Measurements from ENCODE around the gene ZSWIM7.

ZSWIM7 gene, protein sequence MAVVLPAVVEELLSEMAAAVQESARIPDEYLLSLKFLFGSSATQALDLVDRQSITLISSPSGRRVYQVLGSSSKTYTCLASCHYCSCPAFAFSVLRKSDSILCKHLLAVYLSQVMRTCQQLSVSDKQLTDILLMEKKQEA
- 9.7 to 15.9 (median 14.0) reads per million in 4 donors for total RNA-seq

DNA sequence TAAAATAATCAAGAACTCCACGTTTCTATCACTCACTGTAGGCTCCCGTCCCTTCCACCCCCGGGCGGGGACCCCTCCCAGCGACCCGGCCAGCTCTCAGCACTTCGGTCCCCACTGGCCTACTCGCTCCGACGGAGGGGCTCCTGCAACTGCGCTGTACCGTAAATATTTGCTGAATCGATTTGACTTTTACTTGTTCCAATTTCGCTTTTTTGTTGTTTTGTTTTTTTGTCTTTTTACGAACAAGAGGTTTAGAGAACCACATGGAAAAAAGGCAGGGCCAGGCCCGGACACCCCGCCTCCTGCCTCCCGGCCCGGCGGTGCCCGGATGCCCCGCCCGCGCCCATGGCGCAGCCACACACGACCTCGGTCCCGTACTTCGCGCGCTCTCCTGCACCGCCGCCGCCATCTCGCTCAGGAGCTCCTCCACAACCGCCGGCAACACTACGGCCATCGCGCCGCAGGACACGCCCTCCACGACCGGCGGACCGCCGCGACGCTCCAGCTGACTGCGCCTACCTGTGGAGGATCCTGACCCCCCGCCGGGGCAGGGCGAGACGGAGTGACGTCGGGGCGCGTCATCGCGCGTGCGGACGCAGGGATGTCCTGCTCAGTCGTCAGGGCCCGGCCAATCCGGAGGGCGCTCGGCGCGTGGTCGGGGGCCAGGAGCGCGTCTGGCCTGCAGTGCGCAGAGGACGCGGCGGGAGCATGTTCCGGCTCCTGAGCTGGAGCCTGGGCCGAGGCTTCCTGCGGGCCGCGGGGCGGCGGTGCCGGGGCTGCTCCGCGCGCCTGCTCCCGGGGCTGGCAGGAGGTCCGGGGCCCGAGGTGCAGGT, at the start of gene ZSWIM7, which contains the start of gene TTC19:
Gene ZSWIM7 (minus strand): TSS at position 564 of the 833 bp plus-strand sequence. CDS start 110 bp downstream, at position 454.
Gene TTC19 (plus strand): TSS at position 684 of the 833 bp plus-strand sequence. CDS start 25 bp downstream, at position 709.
- peak; percentile 78 to 97 (median 87) for DNase-seq

DNA sequence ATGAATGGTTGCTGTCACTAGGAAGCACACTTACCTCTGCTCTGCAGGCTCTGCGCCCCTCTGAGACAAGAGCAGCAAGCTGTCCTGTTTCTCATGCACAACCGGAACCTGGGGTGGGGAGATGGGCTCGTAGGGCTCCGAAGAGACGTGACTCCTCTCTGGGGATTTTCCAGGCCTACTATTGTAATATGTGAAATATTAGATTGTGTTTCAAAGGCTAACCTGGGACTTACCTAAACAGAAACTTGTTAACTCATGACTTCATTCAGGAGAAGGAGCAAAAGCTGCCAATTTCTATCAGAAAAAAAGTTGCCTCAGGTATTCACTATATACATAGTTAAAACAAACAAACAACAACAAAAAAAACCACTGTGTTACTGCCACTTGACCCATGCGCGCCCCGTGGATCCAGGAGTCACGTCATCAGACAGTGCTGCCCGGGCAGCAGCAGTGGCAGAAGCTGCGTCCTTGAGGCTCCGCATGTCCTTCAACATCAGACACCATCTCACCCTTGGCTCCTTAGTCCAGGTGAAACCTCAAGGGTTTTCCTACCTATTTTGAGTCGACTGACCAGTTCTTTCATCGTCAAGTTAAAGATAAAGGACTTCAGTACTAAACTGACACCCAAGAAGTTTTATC, 49.4 kb upstream of the ZSWIM7 start:
- no peak for DNase-seq

DNA sequence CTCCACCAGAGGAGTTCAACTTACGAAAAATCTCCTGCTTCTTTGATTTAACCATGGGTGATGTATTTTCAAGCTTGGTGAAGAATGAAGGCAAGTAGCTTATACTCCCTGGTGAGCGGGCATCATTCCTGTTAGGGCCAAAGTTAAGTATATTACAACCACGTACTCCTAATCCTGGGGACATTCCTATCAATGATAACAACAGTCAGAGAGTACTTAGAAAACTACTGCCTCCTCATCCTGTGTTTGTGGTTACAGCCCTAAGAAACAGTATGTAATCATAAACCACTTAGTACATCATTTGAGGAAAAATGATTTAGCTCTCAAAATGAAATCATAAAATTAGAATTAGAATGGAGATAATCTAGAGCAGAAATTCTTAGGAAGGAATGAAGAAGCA, 47.5 kb upstream of the ZSWIM7 start:
- no peak for DNase-seq

DNA sequence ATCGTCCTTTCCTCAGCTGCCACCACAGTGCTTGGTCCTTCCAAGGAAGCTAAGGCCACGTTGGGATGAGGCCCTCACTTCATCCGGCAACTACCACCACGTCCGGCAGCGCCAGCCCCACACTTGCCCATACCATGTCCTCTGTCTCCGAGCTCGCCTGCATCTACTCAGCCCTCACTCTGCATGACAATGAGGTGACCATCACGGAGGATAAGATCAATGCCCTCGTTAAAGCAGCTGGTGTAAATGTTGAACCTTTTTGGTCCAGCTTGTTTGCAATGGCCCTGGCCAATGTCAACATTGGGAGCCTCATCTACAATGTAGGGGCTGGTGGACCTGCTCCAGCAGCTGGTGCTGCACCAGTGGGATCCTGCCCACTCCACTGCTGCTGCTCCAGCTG, 45.0 kb upstream of the ZSWIM7 start:
- DNase-seq = no peak

DNA sequence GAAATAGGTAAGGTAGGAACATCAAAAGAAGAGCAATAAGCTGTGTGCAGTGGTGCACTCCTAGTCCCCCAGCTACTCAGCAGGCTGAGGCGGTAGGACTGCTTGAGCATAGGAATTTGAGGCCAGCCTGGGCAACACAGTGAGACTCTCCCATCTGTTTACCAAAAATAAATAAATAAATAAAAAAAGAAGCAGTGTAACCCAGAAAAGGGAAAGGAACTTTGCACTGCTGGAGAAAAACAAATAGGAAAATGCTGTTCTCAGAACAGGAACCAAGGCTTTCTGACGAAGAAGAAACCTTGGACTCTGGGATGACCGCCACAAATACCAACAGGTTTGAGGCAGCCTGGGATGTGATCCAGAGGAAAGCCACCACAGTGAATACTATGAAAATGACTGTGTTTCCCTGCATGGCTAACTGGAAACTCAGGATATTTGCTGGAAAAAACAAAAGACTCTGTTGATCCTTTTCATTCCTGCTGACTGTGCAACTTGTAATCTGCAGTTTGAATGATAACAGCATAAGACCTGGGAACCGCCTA, 41.3 kb upstream of the ZSWIM7 start:
- no peak for DNase-seq

DNA sequence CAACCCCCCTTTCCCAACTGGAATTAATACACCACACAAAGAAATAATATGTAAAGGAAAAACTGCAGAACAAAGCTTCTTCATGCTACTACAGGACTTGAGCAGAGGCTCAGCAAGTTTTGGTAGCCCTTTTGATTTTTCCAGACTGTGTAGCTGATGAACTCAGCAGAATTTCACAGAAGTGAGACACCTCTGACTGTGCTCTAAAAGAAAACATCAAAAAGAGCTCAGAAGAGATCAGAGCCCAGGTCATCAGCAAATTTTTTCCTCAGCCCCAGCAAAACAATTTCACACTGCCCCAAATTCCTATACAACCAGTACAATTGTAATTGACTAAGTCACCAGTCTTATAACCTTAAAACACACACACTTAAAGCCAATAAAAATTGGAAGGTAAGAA, 38.1 kb upstream of the ZSWIM7 start:
- DNase-seq = no peak

DNA sequence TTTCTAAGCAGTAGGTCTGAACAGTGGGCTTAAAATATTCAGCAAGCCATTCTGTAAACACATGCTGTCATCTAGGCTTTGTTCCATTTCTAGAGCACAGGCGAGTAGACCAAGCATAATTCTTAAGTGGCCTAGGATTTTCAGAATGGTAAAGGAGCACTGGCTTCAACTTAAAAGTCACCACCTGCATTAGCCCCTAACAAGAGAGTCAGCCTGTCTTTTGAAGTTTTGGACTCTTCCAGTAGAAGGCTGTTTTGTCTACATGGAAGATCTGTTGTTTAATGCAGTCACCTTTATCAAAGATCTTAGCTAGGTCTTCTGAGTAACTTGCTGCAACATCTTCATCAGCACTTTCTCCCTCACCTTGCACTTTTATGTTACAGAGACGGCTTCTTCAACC, 36.8 kb upstream of the ZSWIM7 start:
- DNase-seq = no peak

DNA sequence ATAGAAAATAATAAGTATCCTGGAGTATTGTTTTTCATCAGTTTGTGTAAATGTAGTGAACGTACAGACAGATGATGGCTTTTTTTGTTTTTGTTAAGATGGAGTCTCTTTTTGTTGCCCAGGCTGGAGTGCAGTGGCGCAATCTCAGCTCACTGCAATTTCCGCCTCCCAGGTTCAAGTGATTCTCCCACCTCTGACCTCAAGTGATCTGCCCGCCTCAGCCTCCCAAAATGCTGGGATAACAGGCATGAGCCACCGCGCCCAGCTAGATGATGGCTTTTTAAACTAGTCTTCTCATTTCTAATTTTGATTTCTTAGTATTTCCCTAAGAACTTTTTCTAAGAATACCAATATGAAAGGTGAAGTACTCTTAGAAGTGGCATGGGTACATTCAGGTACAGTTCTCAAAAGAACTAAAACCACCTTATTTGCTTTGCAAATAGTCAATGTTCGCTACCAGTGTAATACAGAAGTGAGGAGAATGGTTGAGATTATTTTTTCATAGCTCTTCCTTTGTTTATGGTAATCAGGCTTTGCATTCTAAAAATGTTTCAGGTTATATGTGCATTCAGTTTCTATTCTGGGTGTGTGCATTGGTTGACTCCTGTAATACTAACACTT, 34.3 kb upstream of the ZSWIM7 start:
- no peak for DNase-seq

DNA sequence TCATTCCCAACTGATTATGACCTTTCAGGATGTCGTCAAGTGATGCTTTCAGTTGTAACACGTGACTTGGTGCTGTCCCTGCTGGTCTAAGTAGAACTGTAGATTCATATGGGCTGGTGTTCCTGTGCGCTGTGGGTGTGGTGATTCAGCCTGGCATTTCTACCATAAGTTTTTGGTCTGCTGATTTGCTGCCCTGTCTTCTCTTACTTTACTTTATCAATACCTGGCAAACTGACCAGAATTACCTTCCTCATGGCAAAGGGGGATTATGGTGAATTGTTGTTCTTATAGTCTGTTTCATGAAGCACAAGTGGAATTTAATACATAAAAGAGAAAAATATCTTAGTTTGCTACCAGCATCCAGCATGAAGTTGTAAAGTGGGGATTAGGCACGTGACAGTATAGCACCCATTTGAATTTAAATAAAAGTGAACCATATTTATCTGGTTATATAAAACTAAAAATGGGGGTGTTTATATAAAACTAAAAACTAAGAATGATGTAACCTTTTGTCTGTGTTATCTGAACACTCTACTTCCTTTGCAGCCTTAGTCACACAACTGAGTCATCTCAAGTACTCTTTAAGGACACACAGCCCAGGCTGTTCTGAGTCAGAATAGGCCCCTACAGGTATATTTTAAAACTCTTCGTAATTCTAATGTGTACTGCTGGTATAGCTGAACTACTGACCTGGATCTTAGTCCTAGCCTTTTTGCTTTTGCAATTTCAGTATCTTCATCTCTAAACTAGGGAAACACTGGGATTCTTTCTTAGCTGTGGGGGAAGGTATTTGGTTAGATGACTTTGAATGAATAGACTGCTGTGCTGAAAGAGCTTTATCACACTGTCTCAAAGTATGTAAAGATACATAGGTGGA, 28.4 kb upstream of the ZSWIM7 start:
- peak in 1 of 5 donors; percentile 89 for DNase-seq

DNA sequence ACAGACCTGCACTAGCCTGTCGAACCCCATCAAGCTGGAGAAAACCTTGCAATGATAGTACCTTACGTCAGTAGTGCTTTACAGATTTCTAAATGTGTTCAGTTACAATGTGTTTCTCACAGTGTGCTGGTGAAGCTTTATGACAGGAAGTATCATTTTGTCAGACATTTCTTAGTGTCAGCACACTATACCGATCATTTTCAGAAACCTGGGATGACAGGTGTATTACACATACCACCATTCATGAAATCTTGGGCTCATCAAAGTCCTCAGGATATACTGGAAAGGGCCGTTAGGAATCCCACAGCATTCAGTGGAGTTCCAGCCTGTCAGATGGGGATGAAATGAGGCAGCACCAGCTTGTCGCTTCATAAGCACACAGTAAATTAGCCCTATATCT, 27.4 kb upstream of the ZSWIM7 start:
- DNase-seq = no peak

DNA sequence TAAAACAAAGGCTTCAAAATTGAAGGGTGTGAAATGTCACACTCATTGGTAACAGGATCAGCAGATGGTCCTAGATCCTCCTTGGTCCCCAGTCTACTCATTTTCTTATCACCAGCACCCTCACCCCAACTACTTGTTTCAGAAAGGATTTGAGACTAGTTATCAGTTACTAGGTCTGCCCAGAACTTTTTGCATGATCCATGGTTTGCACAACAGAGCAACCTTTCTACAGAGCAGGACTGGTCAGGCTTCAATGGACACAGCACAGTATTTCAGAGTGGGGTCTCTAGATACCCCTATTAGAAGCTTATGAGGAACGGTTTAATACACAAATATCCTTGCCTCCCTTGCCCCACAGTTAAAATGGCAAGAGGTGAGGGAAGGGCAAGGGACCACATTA, 25.7 kb upstream of the ZSWIM7 start:
- no peak for DNase-seq

DNA sequence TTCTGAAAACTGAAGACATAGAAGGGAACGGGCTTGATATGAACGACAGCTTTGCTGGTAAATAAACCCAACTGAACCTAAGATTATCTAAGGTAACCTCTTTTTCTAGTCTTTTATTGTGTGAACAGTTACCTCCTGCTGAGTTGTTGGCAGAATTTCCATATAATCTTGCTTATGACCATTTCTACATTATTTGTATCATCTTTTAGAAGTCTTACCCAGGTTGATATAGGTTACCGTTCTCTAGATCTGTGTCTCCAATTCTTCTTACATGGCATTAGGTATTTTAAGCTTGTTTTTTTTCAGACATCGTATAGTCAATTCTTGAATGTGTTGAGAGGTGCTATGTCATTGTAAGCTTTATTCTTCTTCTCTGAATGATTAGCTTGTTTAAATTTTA, 24.4 kb upstream of the ZSWIM7 start:
- DNase-seq = no peak

DNA sequence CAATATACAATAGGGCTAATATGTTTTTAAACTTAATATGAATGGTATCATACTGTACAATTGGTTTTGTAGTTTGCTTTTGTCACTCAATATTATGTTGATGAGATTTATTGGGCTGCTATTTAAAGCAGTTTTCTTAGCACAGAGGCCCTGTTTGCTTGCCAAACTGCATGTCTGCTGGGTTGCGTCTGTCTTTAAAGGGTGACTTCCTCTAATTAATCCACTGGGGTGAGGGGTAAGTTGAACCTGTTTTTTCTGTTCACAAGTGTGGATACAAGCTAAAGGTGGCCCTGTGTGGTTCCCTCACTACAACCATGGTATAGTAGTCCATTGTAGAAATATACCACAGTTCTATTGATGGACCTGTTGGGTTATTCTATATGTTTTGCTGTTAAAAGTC, 19.8 kb upstream of the ZSWIM7 start:
- no peak for DNase-seq

DNA sequence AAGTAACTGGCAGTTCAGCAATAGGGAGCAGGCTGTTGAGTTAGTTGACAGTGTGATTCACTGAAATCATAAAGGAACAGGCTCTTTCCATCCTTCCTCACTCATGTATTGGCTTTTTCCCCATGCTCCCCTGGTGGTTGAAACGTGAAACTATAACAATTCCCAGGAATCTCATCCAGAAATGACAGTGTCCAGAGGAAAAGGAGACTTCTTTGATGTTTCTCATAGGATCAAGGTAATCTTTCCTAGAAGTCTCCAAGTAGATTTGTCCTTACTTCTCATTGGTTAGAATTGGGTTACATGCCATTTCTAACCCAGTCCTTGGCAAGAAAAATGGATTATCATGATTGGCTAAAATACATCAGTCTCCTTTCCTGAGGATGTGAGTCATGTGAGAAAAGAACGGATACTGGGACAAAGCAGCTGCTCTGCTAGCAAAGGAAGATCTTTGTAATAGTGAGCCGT, 14.5 kb upstream of the ZSWIM7 start:
- DNase-seq = no peak

DNA sequence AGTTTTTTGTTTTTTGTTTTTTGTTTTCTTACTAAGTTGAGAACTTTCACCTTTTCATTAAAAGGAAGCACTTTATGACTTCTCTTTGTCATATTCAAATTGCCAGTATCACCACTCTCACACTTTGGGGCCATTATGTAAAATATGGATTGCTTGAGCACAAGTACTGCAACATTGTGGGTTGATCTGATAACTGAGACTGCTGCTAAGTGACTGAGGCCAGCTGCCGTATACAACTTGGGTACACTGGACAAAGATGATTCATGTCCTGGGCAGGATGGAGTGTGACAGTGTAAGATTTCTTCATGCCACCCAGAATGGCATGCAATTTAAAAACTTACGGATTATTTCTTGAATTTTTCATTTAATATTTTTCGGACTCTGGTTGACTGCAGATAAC, 7.9 kb upstream of the ZSWIM7 start:
- DNase-seq = peak in 1 of 5 donors; percentile 11

DNA sequence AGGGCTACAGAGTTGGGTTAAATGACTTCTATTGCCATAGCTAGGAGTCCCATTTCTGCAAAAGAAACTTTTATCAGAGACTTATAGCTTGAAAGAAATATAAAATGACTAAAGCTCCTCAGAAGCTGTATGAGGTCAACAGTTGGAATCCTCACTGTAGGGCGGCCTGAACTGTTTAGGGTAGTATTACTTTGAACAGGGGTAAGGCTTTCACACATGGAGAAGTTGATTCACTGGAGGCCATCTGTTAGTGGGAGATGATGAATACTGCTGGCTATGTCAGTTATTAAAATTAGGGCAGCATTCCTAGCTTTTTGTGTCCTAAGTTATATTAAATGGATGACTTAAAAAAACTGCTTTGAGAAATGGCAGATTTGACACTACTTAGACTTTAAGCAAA, 6.1 kb upstream of the ZSWIM7 start:
- no peak for DNase-seq

DNA sequence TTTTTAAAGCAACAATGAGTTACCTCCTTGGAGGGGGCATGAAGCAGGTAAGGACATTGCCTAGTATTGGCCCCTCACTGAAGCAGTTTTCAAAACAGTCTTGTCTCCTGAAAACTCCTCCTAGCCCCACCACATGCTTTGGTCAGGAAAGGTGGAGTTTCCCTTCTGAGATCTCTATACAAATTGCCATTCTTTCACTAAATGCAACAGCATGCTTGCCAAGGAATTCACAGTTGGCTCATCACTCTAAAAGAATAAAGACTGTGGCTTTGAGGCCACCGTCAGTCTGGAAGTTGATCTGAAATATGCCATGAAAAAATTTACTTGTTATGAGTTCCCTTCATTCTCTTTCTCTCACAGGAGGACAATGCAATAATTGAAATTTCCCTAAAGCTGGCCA, 4.3 kb upstream of the ZSWIM7 start:
- no peak for DNase-seq

DNA sequence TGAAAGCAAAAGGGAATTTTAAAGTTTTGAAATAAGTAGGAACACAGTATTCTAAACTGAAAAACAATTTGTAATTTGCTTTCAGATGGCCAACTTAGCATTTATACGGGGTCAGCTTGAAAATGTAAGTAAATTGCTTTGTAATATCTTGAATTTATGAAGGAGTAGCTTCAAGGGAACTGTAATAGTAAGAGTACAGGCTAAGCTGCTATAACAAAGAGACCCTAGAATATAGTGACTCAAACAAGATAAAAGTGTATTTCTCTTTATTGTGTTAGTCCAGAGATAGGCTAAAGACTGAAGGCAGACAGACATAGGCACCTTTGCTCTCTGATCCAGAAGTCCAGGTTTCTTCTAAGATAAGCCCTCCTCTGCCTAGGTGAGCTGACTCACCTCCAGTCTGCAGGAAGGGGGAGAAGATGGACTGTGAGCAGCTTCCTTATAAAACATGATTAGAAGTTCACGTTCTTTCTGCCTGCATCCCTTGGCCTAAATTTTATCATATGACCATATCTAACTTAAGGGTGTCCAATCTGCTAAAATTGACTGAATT, 3.3 kb upstream of the ZSWIM7 start:
- DNase-seq = no peak

DNA sequence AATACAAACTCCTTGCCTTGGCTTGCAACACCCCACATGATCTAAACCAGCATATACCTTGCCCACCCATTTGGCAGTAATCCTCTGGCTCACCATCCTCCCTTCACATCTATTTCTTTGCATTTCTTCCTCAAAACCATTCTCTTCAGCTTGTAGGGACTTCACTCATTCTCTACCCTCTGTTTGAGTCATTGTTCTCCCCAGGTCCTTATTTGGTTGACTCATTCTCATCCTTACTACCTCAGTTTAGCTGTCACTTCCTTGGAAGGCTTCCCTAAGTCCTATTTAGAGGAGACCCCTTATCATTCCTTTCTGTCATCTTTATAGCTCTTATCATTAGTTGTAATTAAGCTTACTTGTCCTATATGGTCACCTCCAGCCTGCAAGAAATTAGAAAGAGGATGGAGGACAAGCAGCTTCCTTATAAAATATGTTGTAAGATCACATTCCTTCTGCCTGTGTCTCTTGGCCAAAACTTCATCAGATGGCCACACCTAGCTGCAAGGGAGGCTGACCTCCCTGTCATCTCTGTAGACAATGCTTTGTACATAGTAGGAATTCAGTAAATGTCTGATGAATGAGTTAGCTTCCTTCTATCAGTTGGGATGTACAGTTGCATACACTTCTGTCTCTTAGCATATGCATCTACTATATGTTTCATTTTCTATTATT, 1.9 kb upstream of the ZSWIM7 start:
- DNase-seq = peak in 1 of 5 donors; percentile 34

DNA sequence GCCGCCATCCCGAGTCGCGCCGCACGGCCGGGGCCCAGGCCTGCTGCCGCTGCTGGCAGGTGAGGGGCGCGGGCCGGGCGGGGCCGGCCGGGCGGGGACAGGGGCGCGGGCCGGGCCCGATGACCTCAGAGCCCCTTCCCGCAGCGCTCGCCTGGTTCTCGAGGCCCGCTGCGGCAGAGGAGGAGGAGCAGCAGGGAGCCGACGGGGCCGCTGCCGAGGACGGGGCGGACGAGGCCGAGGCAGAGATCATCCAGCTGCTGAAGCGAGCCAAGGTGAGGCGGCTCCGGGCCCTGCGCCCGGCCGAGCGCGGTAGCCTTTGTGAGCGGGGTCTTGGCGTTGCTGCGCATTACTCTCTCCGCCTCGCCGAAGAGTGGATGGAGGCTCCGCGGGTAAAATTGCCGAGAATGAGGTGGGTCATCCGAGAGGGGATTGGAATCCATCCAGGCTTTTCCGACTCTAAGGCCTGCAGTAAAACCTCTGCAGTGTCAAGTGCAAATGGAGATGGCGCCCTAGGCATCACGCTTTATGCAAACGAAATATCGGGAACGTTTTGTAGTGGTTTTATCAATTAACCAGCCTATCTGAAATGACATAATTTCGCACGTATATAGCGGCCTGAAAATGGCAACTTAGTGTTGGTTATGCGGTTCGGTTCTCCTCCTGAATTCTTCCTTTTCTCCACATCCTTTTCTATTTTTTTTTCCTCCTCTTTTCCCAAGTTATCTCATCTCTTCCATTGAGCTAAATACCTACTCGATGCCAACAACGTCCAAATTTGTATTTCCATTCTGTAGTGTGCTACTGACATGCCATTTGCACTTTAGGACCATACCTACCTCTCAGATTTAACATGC, 697 bp upstream of the ZSWIM7 start:
- peak in 2 of 5 donors; percentile 29 to 41 for DNase-seq

Measured in T-helper 1 cell (primary cell).